ENCODE measurements around the gene LRRC46. TPM values are rescaled to one million over a fixed set of nuclear protein-coding genes. Genes with fewer than 3 reads are reported as not detected.

The LRRC46 gene
- total and polyA plus RNA-seq, 9 of the 15 experiments (the other 6 are each of a cell fraction or from before 2014, with no cell fraction given), result 0.39 to 1.4 (median 0.53) TPM; not detected in 1

- TF ChIP-seq MGA (IDR thresholded peaks at IDR 0.05), result no peak
Observed at GRCh38 chr17:47844814-47845715, 13.6 kb downstream of the LRRC46 start (continued).
